ENCODE results near the gene B4GALT7.

The B4GALT7 gene

GRCh38 chr5:177593511-177593910, 6.4 kb upstream of the B4GALT7 start:
- DNase-seq (ENCODE audit: low read depth): no peak

- no peak for DNase-seq (ENCODE audit: low read depth)
These were observed 5.9 kb upstream of the B4GALT7 start for GRCh38 chr5:177594071-177594470.

- no peak for DNase-seq (ENCODE audit: low read depth)
These were observed 4.8 kb upstream of the B4GALT7 start for GRCh38 chr5:177595026-177595585.

GRCh38 chr5:177595991-177596774, 3.7 kb upstream of the B4GALT7 start:
- no peak for DNase-seq (ENCODE audit: low read depth)

- no peak for DNase-seq (ENCODE audit: low read depth)
These were observed 3.1 kb upstream of the B4GALT7 start for GRCh38 chr5:177596775-177597238.

GRCh38 chr5:177598477-177598876, 1.5 kb upstream of the B4GALT7 start:
- DNase-seq (ENCODE audit: low read depth): no peak

GRCh38 chr5:177600508-177601018, 631 bp downstream of the B4GALT7 start:
- DNase-seq (ENCODE audit: low read depth): no peak

- DNase-seq (ENCODE audit: low read depth): no peak
These were observed 1.2 kb downstream of the B4GALT7 start for GRCh38 chr5:177601126-177601525.

- no peak for DNase-seq (ENCODE audit: low read depth)
These were observed 1.9 kb downstream of the B4GALT7 start for GRCh38 chr5:177601577-177602457.

- no peak for DNase-seq (ENCODE audit: low read depth)
These were observed 2.5 kb downstream of the B4GALT7 start for GRCh38 chr5:177602458-177602830.

GRCh38 chr5:177603631-177604030, 3.7 kb downstream of the B4GALT7 start:
- DNase-seq (ENCODE audit: low read depth): no peak

GRCh38 chr5:177604116-177604521, 4.2 kb downstream of the B4GALT7 start:
- no peak for DNase-seq (ENCODE audit: low read depth)

- DNase-seq (ENCODE audit: low read depth): no peak
These were observed 4.7 kb downstream of the B4GALT7 start for GRCh38 chr5:177604656-177605055.

- no peak for DNase-seq (ENCODE audit: low read depth)
These were observed 5.1 kb downstream of the B4GALT7 start for GRCh38 chr5:177605078-177605477.

GRCh38 chr5:177605667-177606066, 5.7 kb downstream of the B4GALT7 start:
- DNase-seq (ENCODE audit: low read depth): no peak

GRCh38 chr5:177606071-177607051, 6.4 kb downstream of the B4GALT7 start:
- DNase-seq (ENCODE audit: low read depth): no peak

GRCh38 chr5:177607115-177607451, 7.2 kb downstream of the B4GALT7 start:
- no peak for DNase-seq (ENCODE audit: low read depth)

- no peak for DNase-seq (ENCODE audit: low read depth)
These were observed 7.7 kb downstream of the B4GALT7 start for GRCh38 chr5:177607452-177608192.

GRCh38 chr5:177608243-177609075, 8.5 kb downstream of the B4GALT7 start:
- DNase-seq (ENCODE audit: low read depth): no peak

Data from stimulated activated CD8-positive, alpha-beta memory T cell treated with anti-CD3 and anti-CD28 coated beads, Interleukin-15, amount 100 ng/mL, for 1 hour (primary cell).